Memory B cell (primary cell): ENCODE data around the gene SNCAIP.

Experiments
- ATAC-seq: fragments of 150-1000 bp; cut with Tn5 transposase; 2 replicates; pipeline ENCODE4 v1.10.0; 2021; ENCODE audit warnings: low read depth, mild to moderate bottlenecking, moderate library complexity
- DNase-seq, 2 donors: peaks; one replicate each; pipeline ENCODE4 v3.0.0; 2022; ENCODE audit warnings: low spot score in 2 of 2
- H3K27ac Mint-ChIP-seq: one replicate; pipeline ENCODE4 v1.8.0; 2022; ENCODE audit warnings: mild to moderate bottlenecking, moderate library complexity, mixed read lengths
- H3K27me3 Mint-ChIP-seq: one replicate; pipeline ENCODE4 v1.8.0; 2022; ENCODE audit warnings: mixed read lengths
- H3K36me3 Mint-ChIP-seq: one replicate; pipeline ENCODE4 v1.8.0; 2022; ENCODE audit warnings: mild to moderate bottlenecking, mixed read lengths
- H3K4me1 Mint-ChIP-seq: one replicate; pipeline ENCODE4 v1.8.0; 2022; ENCODE audit warnings: mixed read lengths
- H3K4me3 Mint-ChIP-seq: one replicate; pipeline ENCODE4 v1.8.0; 2022; ENCODE audit warnings: mild to moderate bottlenecking, moderate library complexity, mixed read lengths
- H3K9me3 Mint-ChIP-seq: one replicate; pipeline ENCODE4 v1.8.0; 2022; ENCODE audit warnings: mixed read lengths

Gene SNCAIP

DNA sequence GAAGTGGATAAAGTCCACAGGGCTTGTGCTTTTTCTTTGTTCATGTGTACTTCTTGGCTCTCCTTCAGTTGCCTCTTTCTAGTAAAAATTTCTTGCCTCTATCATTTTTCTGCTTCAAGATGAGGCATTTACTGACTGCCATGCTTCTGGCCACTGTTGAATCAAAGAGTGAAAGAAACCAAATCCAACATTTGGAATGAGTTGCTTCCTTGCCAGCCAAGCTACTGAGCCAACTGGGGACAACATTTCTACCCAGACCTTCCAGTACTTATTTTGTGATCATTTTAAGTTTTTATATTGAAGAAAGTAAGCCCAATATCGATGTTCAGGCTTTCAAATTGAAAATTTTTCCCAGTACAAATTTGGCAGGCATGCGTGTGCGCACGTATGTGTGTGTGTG lies 73.2 kb downstream of the SNCAIP start:
- Mint-ChIP-seq H3K27ac (no peak overlapping the region), H3K36me3 (no peaks in the 10 kb centered on the region), H3K9me3 (peaks cover 1% of the 10 kb centered on the region), H3K4me3 (no peak overlapping the region), H3K27me3 (peaks cover 2% of the 10 kb centered on the region), H3K4me1 (no peaks in the 10 kb centered on the region)
- DNase-seq (no peak), ATAC-seq (no peak)

DNA sequence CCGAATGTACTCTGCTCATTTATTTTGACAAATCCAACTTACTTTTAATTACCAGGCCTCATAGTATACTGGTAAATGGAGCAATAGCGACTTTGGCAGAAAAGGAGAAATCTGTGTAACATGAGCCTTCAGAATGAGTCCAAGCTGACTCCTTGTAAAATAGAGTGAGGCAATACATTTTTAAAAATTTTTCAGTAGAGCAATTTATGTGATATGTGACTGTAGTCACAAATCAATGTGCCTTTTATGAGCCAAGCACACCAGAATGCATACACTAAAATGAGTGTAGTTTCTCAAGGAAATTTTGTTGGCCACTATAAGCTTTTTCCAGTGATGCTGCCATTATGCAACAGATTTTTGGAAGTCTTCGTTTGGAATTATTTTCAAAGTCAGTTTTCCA lies 73.8 kb downstream of the SNCAIP start:
- Mint-ChIP-seq H3K9me3 (peaks cover 1% of the 10 kb centered on the region), H3K27me3 (peaks cover 2% of the 10 kb centered on the region), H3K36me3 (no peaks in the 10 kb centered on the region), H3K4me1 (no peaks in the 10 kb centered on the region), H3K27ac (no peak overlapping the region), H3K4me3 (no peak overlapping the region)
- no peak for ATAC-seq
- DNase-seq: no peak

DNA sequence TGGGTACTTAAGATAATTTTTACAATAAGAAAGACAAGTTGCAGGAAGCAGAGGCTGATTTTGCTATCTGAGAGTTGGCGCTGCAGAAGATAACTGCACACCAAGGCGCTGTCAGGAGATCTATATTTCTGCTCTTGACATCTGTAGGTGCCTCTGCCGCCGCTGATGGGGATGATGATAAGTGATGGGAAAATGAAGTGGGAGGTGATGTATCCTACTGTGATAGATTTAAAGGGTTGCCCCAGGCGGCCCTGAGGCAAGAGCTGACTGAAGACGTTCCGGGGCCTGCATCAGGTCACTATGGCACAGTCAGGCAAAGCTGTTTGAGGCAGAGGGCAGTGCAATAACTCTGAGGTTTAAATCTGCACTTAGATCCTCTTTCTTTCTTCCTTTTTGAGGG lies 78.1 kb downstream of the SNCAIP start:
- ATAC-seq (no peak), DNase-seq (no peak)
- H3K36me3 Mint-ChIP-seq: no peaks in the 10 kb centered on the region
- no peaks in the 10 kb centered on the region for H3K9me3 Mint-ChIP-seq
- no peaks in the 10 kb centered on the region for H3K4me1 Mint-ChIP-seq
- H3K27me3 Mint-ChIP-seq: peaks cover 2% of the 10 kb centered on the region
- no peak overlapping the region for H3K27ac Mint-ChIP-seq
- H3K4me3 Mint-ChIP-seq: no peak overlapping the region

DNA sequence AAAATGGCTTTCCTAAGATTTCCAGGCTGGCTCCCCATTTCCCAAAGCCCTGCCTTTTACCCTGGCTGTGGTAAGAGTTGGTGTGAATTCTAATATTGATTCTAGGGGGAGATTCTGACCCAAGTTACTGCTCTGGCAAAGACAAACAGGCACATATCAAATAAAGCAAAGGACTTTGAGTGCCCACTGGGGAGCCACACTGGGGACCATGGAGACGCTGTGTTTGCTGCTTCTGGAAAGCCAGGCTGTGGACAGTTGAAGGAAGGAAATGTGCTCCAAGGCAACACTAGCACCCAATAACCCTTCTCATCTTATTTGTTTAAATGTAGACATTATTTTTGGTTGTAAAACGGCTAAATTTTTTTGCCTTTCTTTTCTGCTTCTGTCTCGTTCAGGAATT lies 78.7 kb downstream of the SNCAIP start:
- Mint-ChIP-seq H3K36me3 (no peaks in the 10 kb centered on the region), H3K4me3 (no peak overlapping the region), H3K4me1 (no peaks in the 10 kb centered on the region), H3K9me3 (no peaks in the 10 kb centered on the region), H3K27ac (no peak overlapping the region), H3K27me3 (peaks cover 2% of the 10 kb centered on the region)
- no peak for DNase-seq
- no peak for ATAC-seq

DNA sequence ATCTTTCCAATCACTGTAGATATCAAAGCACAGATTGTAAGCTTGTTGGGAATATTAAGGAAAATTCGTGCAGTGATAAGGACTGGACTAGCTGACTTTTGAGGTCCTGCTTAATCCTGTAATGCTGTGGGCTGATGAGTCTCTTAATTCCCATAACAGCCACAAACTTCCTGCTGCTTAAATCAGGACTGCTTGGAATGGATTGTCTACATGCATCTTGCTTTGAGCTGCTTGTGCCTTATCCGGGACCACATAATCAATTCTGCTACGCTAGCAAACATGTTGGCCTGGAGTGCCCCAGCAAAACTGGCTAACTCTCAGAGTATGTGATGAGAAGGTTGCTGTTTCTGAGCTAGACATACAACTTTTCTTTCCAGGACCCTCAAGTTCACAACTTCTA lies 79.6 kb downstream of the SNCAIP start:
- Mint-ChIP-seq H3K4me1 (no peaks in the 10 kb centered on the region), H3K27ac (no peak overlapping the region), H3K9me3 (no peaks in the 10 kb centered on the region), H3K36me3 (no peaks in the 10 kb centered on the region), H3K4me3 (no peak overlapping the region), H3K27me3 (peaks cover 2% of the 10 kb centered on the region)
- no peak for DNase-seq
- no peak for ATAC-seq

DNA sequence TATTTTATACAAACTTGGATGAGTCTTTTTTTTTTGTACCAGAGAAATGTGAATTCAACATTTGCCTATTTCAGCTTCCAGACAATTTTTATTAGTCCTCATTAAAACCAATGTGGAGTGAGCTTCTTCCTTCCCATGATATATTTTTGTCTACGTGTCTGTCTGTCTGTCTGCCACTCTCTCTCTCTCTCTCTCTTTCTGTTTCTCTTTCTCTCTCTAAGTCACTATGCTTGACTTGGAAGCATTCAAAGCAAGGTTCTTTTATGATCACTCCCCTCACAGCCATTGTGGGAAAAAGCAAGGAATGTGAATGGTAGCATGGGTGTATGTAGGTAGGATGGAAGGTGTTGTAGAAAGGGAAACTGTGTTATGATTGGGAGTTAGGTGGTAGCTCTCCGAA lies 80.2 kb downstream of the SNCAIP start:
- no peak overlapping the region for H3K27ac Mint-ChIP-seq
- ATAC-seq (no peak), DNase-seq (no peak)
- H3K9me3 Mint-ChIP-seq: no peaks in the 10 kb centered on the region
- peaks cover 2% of the 10 kb centered on the region for H3K27me3 Mint-ChIP-seq
- no peaks in the 10 kb centered on the region for H3K4me1 Mint-ChIP-seq
- no peaks in the 10 kb centered on the region for H3K36me3 Mint-ChIP-seq
- no peak overlapping the region for H3K4me3 Mint-ChIP-seq

DNA sequence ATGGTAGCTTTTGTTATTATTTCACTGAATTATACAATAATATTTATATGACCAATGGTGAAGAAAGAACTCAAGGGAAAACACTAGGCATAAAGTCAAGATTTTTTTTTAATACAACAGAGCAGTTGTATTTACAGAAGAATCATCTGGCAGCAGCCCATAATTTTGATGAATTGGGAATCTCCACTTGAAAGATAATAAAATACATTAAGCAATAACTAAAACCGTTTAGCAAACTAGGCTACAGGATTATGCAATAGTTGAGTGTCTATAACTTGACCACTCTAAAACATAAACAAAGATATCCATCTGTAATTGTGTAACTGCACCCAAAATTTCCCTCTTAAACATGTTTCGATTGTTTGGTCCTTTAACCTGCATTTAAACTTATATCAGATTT lies 80.8 kb downstream of the SNCAIP start:
- DNase-seq: no peak
- no peaks in the 10 kb centered on the region for H3K9me3 Mint-ChIP-seq
- no peaks in the 10 kb centered on the region for H3K36me3 Mint-ChIP-seq
- no peak for ATAC-seq
- H3K4me1 Mint-ChIP-seq: no peaks in the 10 kb centered on the region
- H3K4me3 Mint-ChIP-seq: no peak overlapping the region
- peaks cover 4% of the 10 kb centered on the region for H3K27me3 Mint-ChIP-seq
- no peak overlapping the region for H3K27ac Mint-ChIP-seq

DNA sequence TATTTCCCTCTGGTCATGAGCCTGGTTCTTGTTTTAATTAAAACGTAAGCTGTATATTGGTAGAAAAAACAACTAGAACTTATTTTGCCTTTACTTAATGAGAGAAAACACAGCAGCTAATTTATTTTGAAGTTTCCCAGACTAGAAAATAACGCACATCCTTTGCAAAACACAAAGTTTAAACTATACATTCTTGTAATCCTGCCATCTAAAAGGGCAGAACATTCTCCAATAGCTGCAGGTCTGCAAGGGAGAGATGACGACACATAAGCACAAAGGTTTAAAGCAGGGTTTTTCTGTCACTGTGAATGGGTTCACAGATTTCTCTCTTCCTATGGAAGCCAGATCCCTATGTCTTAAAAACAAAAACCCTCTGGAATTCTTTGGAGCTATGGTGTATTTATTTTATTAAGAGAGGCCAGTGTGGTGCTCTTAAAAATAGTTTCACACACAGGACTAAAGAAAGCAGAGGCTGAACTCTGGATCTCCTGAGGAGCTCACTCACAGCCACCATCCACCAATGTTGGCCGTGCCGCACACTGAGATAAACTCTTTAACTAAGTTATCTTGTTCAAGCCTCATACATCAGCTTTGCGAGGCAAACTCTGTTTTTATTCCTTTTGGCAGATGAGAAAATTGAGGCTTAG lies 82.4 kb downstream of the SNCAIP start:
- Mint-ChIP-seq H3K27ac (no peak overlapping the region), H3K27me3 (peaks cover 8% of the 10 kb centered on the region), H3K4me3 (no peak overlapping the region), H3K36me3 (no peaks in the 10 kb centered on the region), H3K9me3 (no peaks in the 10 kb centered on the region), H3K4me1 (no peaks in the 10 kb centered on the region)
- no peak for ATAC-seq
- no peak for DNase-seq

DNA sequence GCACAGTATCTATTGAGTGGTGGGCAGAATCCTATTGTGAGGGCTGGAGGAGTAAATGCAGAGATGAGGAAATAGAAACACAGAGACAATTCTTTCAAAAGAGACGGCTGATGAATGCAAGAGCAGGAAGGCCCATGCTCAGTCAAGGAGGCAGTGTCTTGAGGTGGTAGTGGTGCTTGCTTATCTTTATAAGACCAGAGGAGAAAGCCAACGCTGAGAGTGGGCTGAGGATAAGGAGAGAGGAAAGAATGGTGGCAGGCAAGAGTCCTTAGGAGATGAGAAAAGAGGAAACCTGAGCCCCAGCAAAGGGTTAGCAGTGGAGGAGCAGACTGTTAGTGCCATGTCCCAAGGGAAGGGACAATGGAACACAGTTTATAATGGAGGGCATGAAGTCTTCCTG lies 86.0 kb downstream of the SNCAIP start:
- no peak for ATAC-seq
- DNase-seq: no peak
- Mint-ChIP-seq H3K9me3 (no peaks in the 10 kb centered on the region), H3K4me3 (no peak overlapping the region), H3K27ac (no peak overlapping the region), H3K27me3 (peaks cover 12% of the 10 kb centered on the region), H3K36me3 (no peaks in the 10 kb centered on the region), H3K4me1 (no peaks in the 10 kb centered on the region)

DNA sequence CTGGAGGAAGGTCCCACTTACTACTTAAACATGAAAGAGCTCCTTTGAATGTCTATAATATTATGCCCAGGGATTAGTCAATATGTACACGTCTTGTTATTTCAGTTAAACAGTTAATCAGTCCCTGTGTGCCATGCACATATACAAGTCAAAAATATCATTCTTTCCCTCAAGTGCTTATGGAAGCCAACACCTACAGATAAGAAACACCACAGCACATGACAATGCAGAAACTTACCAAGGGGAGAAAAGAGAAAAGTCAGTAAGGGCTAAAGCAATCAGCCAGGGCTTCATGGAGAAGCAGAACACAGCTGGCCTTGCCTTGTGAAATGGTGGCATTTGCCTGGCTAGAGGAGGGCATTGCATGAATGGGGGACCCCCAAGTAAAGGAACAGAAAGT lies 88.3 kb downstream of the SNCAIP start:
- Mint-ChIP-seq H3K4me3 (no peak overlapping the region), H3K9me3 (no peaks in the 10 kb centered on the region), H3K4me1 (no peaks in the 10 kb centered on the region), H3K27ac (no peak overlapping the region), H3K36me3 (no peaks in the 10 kb centered on the region), H3K27me3 (peaks cover 12% of the 10 kb centered on the region)
- DNase-seq: no peak
- ATAC-seq: no peak

DNA sequence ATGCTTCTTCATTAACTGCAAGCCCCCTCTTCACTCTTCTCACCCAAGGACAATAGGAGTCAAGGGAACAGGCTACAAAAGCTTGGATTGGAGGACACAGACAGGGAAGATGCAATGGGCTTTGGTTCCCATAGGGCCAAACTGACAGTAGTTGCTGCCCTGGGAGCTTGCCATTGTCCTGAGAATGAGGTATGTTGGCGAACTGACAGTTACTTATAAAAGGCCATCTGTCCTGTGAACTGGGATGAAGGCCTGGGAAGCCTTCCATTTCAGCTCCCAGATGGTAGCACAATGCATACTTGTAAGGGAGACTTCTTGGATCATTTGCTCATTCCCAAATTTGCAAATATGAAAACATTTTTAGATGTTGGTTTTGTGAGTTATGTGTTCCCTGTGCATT lies 88.9 kb downstream of the SNCAIP start:
- no peaks in the 10 kb centered on the region for H3K9me3 Mint-ChIP-seq

DNA sequence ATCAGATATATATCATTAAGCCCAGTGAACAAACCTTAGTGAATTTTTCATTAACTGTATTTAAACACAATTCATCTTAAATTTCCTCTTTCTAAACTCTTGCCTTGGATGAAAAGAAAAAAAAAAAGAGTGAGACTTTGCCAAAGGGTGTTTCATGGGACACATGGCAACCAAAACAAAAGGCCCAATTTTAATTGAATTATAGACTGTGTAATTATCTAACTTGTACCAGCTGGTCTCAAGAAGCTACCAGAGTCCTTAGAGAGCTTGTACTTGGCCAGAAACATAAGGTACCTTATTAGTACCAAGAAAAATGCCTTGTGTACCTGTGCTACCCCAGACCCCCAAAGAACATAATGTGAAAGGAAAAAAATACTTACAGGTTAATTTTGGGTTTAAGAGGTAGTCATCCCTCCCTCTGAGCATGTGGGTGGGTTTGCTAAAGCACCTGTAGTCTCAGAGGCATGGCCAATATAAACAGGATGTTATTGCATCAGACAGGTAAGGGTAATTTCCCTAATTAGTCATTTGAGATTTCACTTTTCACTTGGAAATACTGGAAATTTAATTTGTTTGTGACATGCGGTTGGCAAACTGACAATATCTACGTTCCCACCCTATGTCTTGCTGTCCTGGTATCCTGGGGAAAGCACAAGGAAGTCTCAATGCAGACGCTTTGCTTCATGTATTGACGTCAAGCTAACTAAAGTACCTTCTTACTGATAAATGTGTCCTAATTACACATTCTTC lies 90.1 kb downstream of the SNCAIP start:
- peaks cover 1% of the 10 kb centered on the region for H3K4me1 Mint-ChIP-seq
- H3K27me3 Mint-ChIP-seq: peaks cover 12% of the 10 kb centered on the region
- H3K9me3 Mint-ChIP-seq: no peaks in the 10 kb centered on the region
- no peak for ATAC-seq
- H3K27ac Mint-ChIP-seq: no peak overlapping the region
- no peaks in the 10 kb centered on the region for H3K36me3 Mint-ChIP-seq
- H3K4me3 Mint-ChIP-seq: no peak overlapping the region
- no peak for DNase-seq

More for the DNA sequence above, 88.9 kb downstream of the SNCAIP start:
- H3K27me3 Mint-ChIP-seq: peaks cover 12% of the 10 kb centered on the region
- no peak overlapping the region for H3K4me3 Mint-ChIP-seq
- H3K4me1 Mint-ChIP-seq: no peaks in the 10 kb centered on the region
- H3K36me3 Mint-ChIP-seq: no peaks in the 10 kb centered on the region
- no peak for DNase-seq
- no peak for ATAC-seq
- no peak overlapping the region for H3K27ac Mint-ChIP-seq

DNA sequence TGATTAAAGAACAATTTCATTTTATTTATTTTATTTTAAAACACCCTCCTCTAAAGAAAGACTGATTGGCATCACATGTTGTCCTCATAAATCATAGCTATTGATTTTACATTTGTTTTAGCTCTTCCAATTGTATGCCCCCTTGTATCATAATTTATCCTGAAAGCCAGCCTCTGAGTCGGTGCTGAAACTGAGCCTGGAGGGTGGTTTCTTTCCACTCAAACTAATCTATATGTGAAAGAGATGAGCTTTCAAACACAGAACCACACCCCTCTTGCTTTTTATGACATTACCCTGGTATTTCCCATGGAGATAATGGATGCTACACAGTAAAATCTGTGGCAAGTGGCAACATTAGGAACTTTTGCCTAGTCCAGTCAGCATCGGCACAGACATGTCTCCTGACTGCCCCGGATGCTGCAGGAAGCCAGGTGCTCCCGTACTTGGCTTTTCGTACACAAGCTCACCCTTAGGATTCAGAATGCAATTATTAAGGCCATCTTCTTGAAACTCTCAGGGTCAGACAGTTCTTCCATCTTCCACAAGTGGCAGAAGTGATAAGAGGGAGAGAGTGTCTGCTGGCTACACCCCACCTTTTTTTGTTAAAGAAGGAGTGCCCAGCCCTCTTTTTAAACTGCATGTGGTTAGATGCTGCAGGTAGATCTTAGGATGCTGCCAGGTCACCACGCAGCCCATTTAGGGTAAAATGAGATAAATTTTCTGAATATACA lies 91.1 kb downstream of the SNCAIP start:
- H3K9me3 Mint-ChIP-seq: no peaks in the 10 kb centered on the region
- H3K36me3 Mint-ChIP-seq: no peaks in the 10 kb centered on the region
- H3K27me3 Mint-ChIP-seq: peaks cover 7% of the 10 kb centered on the region
- no peak overlapping the region for H3K4me3 Mint-ChIP-seq
- no peak for DNase-seq
- peaks cover 2% of the 10 kb centered on the region for H3K4me1 Mint-ChIP-seq
- no peak for ATAC-seq
- no peak overlapping the region for H3K27ac Mint-ChIP-seq

DNA sequence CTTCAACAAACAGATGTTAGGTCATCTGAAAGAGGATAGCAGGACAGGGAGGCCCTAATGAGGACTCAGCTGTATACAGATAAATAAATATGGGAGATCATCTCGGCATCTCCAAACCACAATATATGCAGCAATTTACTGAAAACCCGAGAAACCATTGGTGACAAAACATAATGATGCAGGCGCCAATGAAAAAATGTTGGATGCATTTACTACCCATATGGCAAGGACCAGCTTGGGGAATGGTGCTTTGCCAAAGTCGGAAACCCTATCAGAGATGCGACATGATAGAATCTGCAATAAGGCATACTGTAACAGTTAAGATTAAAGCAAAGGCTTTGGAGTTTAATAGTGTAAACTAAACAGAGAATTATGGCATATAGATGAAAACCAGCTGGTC lies 92.0 kb downstream of the SNCAIP start:
- ATAC-seq: no peak
- DNase-seq: no peak
- Mint-ChIP-seq H3K27ac (no peak overlapping the region), H3K9me3 (no peaks in the 10 kb centered on the region), H3K4me3 (no peak overlapping the region), H3K27me3 (peaks cover 6% of the 10 kb centered on the region), H3K4me1 (peaks cover 2% of the 10 kb centered on the region), H3K36me3 (no peaks in the 10 kb centered on the region)
